Measurements from ENCODE around the gene ALDH1A1.

- TF ChIP-seq GATA2 (IDR thresholded peaks at IDR 0.05; ENCODE audit: low read depth, low read length): no peak
- no peak for TF ChIP-seq GATA3 (IDR thresholded peaks at IDR 0.05; ENCODE audit: low read depth, low read length)
Observed at GRCh38 chr9:72896439-72896838, 56.4 kb downstream of the ALDH1A1 start.

Data from SH-SY5Y (cell line).